NCI-H2081 (cell line): Measurements from ENCODE around the gene NGEF.
"Not testable (repeated sequence)": the region's sequence is repeated elsewhere in the genome, so short reads cannot be mapped to it uniquely, and the experiment has no call there.

ENCODE experiments used
- DNase-seq, 2 experiments: peaks; one replicate each; lab custom pipeline; 2025; lab: John Stamatoyannopoulos, UW

Gene NGEF, protein sequence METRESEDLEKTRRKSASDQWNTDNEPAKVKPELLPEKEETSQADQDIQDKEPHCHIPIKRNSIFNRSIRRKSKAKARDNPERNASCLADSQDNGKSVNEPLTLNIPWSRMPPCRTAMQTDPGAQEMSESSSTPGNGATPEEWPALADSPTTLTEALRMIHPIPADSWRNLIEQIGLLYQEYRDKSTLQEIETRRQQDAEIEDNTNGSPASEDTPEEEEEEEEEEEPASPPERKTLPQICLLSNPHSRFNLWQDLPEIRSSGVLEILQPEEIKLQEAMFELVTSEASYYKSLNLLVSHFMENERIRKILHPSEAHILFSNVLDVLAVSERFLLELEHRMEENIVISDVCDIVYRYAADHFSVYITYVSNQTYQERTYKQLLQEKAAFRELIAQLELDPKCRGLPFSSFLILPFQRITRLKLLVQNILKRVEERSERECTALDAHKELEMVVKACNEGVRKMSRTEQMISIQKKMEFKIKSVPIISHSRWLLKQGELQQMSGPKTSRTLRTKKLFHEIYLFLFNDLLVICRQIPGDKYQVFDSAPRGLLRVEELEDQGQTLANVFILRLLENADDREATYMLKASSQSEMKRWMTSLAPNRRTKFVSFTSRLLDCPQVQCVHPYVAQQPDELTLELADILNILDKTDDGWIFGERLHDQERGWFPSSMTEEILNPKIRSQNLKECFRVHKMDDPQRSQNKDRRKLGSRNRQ

DNA sequence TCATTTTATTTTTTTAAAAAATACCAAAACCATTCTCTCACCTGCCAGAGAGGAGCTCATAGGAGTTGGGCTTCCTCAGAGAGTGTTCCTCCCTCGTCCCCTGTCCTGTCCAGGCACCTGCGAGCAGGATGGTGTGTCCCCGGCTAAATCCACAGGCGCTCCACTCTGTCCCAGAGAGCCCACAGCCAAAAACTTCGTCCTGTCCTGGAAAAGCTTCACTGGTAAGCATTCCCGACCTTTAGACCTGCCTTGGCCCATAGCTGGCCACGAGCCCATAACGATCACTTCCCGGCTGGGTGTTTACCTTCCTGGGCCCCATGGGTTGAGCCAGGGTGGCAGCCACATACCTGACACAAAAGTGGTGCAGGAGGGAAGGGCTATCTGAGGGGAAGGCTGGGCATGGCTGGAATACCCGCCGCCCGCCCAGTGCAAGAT is at the start of gene NGEF:
TSS of gene NGEF (minus strand) at position 230 of the 435 bp plus-strand sequence. CDS start 38,366 bp downstream, outside the sequence.
- DNase-seq: no peak

DNA sequence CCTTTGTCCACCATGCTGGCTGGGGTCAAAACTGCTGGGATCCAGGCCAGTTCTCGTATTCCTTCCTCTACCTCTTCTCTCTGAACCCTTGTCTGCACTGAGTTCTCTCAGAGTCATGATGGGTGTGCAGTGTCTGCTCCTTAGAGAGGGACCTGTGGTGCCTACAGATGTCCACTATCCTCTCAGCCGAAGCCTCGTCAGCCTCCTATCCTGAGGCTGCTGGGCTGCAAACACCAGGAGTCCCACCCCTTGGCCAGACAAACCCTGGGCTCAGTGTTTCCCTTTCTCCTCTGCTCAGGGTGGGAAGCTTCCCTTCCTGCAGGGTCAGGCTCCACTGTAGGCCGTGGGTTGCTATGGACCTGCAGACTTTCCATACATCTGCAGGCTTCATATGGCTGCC is 49.4 kb upstream of the NGEF start:
- no peak for DNase-seq

DNA sequence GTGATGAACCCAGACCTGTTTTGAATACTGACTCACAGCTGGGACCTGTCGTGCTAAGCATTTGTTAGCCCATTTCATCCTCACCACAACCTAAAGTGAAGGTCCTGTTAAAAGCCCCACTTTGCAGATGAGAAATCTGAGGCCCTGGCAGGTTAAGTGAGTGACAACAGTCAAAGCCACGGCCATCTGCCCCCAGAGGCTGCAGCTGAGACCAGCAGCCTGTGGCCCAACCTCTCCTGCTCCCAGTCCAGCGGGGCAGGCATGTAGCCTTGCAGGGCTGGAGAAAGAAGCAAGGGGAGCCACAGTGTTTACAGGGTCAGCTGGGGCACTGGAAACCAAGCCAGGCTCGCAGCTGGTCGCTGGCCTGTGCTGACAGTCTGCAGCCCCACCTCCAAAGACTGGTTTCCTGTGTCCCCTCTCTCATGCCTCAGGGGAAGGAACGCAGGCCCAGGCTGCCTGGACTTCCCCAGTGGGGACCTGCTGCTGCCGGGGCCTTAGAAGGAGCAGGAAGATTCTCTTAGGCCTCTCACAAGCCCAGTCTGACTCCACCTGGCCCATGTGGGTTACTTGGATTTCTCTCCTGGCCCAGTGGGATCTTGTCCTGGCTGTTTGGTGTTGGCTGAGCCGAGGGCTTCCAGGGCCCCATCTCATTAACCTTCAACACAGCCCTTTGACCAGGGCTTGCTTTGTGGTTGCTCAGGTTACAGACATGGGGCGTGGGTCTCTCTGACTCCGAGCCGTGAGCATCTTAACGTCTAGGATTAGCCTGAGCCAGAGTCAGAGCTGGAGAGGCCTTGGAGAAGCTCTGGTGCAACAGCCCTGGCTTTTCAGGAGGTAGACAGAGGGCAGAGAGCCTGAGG is 48.8 kb upstream of the NGEF start:
- no peak for DNase-seq

DNA sequence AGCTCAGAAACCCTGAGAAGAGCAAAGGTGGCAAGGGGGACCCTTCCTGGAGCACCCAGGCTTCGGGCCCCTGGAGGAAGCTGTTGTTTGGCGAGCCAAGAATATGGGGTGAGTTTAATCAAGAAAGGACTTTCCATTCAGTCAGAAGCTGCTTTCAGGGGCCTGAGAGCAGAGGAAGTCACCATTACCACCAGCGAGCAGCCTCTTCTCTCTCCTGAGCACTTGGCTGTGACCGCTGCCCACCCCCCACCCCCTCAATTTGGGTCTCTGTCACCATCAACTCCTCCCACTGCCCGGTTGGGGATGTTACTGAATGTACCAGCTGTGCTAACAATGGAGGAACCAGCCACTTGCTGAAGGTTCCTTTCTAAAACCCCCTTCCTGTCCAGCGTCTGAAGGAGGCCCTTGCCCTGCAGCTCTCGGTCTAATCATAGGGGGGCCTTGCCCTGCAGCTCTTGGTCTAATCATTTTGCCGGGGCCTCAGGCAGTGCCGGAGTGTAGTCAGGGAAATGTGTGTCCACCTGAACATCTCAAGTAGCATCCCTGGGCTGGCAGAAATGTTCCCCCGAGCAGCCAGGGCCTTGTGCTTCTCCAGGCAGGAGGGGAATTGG is 48.0 kb upstream of the NGEF start:
- no peak for DNase-seq

DNA sequence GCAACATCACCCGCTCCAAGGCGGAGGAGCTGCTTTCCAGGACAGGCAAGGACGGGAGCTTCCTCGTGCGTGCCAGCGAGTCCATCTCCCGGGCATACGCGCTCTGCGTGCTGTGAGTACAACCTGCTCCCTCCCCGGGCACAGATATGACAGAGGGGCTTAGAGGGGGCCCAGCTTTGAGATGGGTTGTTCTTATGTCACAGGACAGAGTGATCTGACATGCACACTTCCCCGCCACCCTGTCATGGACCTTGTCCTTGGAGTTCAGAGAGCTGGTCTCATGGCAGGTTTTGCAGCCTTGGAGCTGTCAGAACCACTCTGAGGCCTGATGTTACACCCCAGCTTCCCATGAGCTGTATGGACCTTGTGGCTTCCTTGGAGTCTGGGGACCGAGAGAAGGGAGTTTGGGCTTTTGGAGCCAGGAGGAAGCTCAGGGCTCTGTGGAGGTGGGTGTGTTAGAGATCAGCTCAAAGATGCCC is 47.5 kb upstream of the NGEF start:
- no peak for DNase-seq

DNA sequence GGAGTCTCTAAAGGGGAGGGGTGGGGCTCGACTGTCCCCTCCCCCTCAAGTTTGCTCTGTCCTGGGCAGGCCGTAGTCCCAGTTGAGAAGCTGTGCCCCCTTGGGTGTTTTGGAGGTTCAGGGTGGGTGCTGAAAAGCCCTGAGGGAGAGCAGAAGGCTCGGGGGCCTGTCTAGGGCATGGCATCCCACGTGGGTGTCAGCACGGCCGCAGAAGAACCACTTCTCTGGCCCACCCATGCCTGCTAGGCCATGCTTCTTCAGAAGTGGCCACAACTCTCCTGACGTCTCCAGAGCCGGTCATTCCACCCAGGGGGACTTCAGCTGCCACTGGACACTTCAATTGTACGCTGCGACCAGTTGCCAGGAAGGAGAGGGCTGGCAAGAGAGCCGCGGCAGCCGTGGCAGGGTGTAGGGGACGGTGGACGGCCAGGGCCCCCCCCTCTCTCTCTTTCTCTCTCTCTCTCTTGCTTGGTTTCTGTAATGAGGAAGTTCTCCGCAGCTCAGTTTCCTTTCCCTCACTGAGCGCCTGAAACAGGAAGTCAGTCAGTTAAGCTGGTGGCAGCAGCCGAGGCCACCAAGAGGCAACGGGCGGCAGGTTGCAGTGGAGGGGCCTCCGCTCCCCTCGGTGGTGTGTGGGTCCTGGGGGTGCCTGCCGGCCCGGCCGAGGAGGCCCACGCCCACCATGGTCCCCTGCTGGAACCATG is 46.9 kb upstream of the NGEF start, which contains the start of gene INPP5D:
TSS of gene INPP5D (plus strand) at position 546 of the 704 bp plus-strand sequence. CDS start at position 683, 137 bp downstream.
- DNase-seq: no peak

DNA sequence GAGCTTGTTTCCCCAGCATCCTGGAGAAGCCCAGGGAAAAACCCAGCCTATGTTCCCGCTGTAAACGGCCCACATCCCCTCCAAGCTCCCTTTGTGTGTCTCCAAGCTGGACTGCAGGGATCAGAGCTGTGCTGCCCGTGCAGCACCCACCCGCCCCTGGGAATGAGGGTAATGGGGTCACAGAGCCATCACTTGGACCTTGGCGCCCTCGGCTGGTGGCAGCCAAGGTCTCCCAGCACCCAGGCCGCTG is 46.4 kb upstream of the NGEF start:
- no peak for DNase-seq

DNA sequence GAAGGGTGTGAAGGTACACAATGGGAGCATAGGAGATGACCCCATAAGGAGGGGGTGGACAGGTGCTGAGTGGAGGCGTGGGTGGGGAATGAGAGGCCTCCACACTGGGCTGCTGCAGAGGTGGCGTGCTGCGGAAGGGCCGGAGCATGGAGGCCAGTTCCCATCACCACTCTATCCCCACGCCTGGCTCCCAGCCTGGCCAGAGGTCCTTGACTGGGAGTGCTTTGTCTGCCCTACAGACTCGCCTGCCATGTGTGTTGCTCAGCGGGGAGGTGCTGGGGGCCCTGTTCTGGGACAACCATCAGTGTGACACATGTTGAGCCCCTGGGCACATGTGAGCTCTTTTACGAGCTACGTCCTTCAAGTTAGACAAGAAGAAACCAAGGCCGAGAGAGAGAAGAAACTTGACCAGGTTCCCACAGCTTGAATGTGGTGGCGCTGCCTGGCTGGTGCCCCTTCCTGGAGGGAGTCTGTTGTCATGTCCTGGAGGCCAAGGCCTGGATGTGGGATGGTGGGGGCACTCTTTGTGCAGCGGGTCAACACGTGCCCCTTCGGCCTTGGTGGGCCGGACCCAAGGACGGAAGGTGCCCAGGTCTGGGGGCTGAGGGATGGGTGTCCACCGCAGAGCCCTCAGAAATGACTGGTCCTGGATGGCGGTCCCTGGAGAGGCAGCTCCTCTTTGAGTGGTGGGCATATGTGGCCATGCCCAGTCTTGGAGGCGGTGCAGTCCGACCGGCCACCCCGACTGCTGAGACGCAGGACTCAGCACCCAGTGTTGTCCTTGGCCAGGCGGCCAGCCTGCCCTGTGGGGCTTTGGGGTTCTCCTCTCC is 45.9 kb upstream of the NGEF start:
- DNase-seq: no peak

DNA sequence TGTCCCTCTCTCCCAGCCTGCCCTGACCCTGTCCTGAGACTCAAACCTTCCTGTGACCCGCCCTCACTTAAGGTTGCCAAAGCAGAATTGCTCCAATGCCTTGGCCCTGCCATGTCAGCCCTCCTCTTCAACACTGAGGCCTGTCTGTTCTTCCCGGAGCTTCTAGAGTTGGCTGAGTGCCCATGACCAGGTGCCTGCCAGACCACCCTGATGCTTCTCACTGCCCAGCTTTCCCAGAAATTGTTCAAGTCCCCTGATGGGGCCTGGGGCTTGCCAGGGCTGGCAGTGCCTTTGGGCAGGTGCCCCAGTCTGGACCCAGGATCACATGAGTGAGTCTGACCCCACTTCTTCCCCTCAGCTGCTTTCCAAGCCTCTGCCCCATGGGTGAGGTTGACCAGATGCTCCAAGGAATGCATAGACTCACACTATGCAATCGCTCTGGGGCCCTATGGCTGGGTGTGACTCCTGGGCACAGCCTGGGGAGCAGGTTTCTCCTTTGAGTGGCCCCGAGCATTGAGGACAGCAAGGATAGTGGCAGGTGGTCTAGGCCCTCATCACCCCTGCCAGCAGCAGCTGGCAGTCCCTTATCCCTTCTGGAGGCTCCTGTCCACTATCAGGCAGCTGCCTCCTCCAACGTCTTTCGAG is 44.0 kb upstream of the NGEF start:
- no peak for DNase-seq

DNA sequence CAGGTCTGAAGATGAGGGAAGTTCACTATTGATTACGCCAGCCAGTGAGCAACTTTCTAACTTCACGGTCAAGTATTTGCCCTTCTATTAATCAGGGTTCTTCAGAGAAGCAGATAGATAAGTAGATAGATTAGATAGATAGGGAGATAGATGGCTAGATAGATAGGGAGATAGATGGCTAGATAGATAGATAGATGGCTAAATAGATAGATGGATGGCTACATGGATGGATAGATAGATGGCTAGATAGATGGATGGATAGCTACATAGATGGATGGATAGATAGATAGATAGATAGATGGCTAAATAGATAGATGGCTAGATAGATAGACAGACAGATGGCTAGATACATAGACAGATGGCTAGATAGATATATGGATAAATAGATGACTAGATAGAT is 42.3 kb upstream of the NGEF start:
- DNase-seq: no peak

DNA sequence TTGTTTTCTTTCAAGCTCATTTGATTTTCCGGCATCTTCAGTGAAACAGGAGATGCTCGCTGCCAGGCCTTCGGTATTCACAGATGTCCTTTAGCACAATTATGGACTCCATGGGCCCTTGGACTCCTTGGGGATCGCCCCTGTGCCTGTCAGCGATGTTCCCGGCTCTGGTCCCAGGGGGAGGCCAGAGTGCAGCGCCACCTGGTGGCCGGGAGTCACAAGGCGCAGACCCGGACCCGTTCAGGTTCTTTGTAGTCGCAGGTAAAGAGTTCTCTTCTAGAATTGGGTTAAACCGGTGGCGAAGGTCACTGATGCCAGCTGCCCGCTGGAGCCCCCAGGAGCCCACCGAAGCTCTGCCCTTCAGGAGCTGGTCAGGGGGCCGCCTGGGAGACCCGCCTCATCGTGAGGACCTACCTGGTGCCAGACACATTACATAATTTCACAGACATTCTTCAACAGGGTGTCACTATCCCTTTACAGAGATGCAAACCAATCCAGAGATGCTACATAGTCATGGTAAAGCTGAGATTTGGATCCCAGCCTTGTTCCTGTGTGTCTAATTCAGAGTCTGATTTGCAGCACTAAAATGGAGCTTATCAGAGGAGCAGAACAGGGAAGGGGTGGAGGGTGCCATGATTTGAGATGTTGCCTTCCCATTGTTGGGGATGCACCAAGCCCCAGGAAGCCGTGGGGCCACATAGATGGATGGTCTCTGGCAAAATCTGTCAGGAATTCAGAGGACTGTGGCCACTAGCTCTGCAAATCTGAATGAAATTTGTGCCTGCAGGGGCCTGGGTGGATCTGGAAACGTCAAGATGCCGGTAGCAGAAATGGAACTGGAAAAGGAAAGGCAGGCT is 41.1 kb upstream of the NGEF start:
- peak; percentile 33 to 41 for DNase-seq

DNA sequence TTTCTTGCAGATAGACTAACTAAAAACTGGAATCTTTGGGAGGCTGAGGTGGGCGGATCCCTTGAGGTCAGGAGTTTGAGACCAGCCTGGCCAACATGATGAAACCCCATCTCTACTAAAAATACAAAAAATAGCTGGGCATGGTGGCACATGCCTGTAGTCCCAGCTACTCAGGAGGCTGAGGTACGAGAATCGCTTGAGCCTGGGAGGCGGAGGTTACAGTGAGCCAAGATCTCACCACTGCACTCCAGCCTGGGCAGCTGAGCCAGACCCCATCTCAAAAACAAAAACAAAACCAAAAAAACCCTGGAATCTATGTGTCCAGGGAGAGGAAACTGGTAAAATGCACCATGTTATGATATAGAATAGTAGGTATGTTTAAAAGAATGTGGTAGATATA is 39.5 kb upstream of the NGEF start:
- not testable (repeated sequence) for DNase-seq

DNA sequence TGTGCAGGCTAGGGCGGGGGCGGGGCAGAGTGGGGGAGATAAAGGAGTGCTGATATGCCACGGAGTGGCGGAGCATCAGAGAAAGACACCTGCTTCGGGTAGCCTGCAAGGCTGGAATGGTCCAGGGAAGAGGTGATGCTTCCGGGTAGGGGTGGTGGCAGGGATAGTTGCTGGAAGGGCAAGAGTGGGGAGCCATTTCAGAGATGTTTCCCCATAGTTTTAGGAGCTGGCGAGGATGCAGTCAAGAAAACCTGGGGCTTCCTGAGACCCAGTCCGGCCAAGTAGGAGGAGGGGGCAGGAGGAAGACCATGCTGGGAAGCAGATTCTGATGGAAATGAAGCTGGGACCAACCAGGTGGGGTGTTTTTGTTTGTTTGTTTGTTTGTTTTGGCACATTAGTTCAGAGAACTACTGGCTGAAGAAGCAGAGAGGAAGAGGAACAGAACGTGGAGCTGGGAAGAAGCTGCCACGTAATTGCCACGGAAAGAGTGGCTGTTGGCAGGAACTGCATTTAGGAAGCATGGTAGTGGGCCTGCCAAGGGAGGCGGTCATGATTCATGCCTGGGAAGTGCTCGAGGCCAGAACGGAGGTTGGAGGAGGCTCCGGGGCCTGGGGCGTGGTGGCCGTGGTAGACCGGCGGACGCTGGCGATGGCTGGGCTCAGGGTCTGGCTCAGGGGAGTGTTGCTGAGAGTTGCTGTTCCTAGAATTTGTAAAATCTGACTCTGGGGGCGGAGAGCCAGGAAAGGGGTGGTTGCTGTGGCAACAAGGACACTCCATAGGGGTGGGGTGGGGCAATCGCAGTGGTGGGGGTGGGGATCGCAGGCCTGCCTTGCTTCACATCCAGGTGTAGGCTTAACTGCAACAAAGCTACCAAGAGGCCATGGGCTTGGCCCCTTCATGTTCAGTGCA is 38.4 kb upstream of the NGEF start:
- no peak for DNase-seq

DNA sequence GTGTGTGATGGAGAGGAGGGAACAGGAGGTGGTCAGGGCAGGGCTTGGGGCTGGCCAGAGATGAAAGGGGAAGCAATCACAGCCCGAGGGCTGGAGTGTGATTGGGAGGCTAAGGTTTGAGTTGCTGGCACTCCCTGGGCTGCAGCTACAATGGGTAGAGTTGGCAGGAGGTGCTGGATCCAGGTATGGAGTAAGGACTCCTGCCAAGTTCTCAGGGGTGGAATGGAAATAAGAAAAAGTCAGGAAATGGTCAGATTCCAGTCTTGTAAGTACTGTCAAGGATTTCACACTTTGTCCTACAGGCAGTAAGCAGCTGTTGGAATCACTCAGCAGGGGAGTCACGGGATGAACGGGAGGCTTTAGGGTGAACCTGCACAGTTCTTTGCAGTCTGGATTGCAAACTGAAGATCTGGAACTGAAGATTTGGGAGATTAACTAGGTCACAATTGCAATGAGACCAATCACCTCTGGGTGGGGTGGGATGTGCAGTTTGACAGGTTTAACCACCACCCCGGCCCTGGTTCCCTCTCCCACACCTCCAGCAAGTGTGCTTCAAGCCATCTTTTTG is 36.2 kb upstream of the NGEF start:
- DNase-seq: no peak

DNA sequence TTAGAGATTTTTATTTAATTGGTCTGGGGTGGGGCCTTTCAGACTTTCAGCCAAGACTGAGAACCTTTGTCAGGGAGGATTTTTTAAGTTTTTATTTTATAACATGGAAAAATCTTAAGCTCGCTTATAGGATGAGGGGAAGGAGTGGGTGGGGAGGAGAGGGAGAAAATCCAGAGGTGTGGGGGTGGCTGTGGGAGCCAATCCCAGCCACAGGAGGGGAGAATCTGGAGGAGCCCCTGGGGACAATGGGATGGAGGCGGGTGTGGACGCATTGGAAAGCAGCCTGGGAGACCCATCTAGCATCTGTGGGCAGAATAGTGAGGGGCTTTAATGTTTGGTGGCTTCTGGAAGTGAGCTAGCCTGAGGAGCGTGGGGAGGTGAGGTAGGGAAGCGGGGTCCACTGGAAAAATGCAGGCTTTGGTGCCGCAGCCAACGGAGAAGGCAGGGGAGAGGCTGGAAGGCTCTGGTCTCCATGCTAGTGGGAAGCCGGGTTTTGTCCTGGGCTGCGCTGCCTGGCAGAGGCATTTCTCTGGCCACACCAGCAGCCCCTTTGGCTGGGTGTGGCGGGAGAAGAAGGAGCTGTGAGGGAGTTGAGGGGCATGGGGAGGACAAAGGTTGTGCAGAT is 35.6 kb upstream of the NGEF start:
- no peak for DNase-seq

DNA sequence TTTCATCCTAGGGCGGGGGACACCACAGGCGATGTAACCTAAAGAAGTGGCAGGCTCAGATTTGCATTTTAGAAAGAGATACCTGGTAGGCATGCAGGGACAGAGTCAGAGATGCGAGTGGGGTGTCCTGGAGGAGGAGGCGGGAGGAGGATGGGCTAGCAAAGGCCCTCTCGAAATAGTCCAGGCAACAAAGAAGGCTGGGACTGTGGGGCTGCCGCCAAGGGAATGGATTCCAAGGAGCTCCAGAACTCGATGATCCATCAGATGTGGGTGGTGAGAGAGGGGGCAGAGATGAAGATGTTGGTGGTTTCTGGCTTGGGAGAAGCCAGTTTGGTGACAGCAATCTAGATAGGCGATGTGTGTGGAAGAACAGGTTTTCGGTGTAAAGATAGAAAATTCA is 34.6 kb upstream of the NGEF start:
- no peak for DNase-seq

DNA sequence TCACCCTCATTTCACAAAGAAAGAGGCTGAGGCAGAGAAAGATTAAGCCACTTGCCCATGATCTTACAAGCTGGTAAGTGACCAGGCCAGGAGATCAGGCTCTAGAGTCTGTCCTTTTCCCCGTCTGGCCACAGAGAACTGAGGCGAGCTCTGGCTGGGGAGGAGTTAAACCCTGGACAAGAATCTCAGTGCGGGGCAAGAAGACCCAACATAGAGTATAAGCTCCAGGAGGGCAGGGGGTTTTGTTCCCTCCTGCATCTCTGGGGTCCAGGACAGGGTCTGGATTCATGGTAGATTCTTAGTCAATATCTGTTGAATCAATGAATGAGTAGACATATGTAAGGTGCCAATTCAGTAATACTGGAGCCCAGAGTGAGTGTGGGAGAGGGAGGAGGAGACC is 34.1 kb upstream of the NGEF start:
- no peak for DNase-seq
